GM12872 (cell line): ENCODE data around the gene GRB10.

Source experiments
- CTCF ChIP-seq: IDR thresholded peaks from 3 replicates; pipeline ENCODE4 v1.5.1; 2011; ENCODE audit warnings: low read depth, mild to moderate bottlenecking, low read length, moderate library complexity; ENCODE audit not compliant: insufficient read depth

The GRB10 gene

DNA sequence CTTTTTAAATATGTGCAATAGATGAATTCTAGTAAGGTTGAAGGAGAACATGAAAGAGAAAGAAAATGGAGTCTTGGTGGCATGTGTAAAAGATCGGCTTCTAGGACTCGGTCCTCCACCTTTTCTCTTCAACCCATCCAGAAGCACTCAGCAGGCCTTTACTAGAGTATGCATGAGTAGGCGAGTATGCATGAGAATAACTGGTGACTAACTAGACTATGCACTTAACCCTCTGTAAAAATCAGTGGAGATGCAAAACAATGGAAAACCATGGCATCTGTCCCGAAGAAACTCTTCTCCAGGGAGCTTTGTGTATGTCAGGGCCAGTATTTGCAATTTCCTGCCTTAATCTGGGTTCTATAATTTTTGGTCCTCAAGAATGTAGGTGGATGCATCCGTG lies 40.0 kb upstream of the GRB10 start:
- TF ChIP-seq CTCF = no peak

DNA sequence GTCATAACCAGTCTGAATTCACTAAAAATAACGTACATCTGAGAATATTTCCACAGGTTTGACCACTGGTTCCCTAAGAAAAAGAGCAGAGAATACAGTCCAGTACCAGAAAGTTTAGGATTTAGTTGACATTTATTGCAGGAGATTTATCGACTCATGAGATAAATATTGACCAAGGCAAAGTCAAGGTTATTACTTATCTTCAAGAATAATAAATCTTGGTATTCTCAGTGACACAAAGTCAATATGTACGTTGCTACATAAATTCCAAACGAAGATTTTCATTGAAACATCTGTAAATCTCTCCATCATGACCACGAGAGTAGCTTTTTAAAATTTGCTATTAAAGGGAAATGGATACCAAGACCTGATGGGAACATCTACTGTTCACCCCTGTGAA lies 39.4 kb upstream of the GRB10 start:
- no peak for TF ChIP-seq CTCF

DNA sequence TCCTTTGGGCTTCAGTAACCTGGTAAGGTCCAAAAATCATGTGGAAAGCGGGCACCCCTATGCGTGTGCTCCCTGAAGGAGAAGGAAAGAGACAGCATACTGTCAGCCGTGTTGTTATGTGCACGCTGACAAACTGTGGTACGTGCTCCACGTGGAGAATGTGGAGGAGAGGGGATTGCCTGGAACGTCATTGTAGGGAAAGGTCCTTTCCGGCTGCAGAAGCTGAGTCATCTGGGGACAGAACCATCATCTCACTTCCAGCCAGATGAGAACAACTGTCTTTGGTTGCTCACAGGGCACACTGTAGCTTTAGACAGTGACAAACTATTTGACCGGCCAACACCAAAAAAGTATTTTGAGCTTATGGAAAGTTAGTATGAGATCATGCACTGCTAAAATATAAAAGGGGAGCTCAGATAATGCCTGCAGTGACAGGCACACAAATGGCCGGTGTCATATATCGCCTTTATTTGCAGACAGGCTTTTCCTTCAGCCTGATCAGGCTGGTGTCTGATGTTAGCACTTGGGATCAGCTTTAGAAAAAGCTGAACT lies 38.8 kb upstream of the GRB10 start:
- no peak for TF ChIP-seq CTCF

- TF ChIP-seq CTCF = no peak
Measured at GRCh38 chr7:50818324-50818723, 35.6 kb upstream of the GRB10 start.

- TF ChIP-seq CTCF = no peak
Measured at GRCh38 chr7:50817561-50817960, 34.9 kb upstream of the GRB10 start.

DNA sequence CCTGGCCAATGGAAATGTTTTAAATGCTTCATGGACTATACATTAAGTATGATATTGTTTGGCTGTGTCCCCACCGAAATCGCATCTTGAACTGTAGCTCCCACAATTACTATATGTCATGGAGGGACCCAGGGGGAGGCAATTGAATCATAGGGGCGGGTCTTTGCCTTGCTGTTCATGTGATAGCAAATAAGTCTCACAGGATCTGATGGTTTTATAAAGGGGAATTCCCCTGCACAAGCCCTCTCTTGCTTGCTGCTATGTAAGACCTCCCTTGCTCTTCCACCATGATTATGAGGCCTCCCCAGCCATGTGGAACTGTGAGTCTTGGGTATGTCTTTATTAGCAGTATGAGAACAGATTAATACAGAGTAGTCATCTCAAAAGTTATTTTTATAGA lies 32.4 kb upstream of the GRB10 start:
- TF ChIP-seq CTCF = no peak

DNA sequence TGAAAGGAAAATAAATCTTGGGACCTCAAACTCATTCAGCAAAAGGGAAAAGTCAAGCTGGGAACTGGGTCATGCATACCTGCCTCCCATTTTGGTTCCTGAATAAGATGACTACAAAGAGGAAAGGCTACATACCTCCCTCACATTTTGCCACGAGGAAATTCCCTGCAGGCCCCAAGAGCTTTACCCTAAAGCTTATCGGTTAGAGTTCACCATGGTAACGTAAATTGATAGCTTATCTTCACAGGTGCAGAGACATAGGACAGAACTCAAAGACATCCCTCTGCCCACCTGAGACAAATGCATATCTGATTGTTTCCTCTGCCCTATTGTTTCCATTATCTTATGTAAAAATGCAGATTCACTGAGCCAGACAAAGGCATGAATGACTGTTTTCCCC lies 31.5 kb upstream of the GRB10 start:
- TF ChIP-seq CTCF = no peak
